GM12873 (cell line): ENCODE data around the gene IQCE.

Experiments
- CTCF ChIP-seq: IDR thresholded peaks from 2 replicates; pipeline ENCODE4 v1.5.1; 2012; ENCODE audit warnings: low read depth, mild to moderate bottlenecking, moderate library complexity, low read length, control low read depth; ENCODE audit not compliant: insufficient read depth; ENCODE audit errors: missing control alignments

IQCE gene

GRCh38 chr7:2638224-2638991 lies 79.6 kb downstream of the IQCE start:
- TF ChIP-seq CTCF = no peak

GRCh38 chr7:2639181-2639681 lies 80.5 kb downstream of the IQCE start:
- no peak for TF ChIP-seq CTCF

GRCh38 chr7:2639695-2640481 lies 81.1 kb downstream of the IQCE start:
- TF ChIP-seq CTCF = no peak

GRCh38 chr7:2640482-2640830 lies 81.7 kb downstream of the IQCE start:
- TF ChIP-seq CTCF = no peak

- TF ChIP-seq CTCF = no peak
Measured at GRCh38 chr7:2640846-2641316, 82.1 kb downstream of the IQCE start.

GRCh38 chr7:2641406-2642393 lies 82.9 kb downstream of the IQCE start:
- TF ChIP-seq CTCF = no peak
